Tibial nerve (tissue), 4 donors: ENCODE measurements around the gene LAMP1. TPM values are rescaled to one million over a fixed set of nuclear protein-coding genes. Genes with fewer than 3 reads are reported as not detected.

Source experiments
- DNase-seq, 2 donors: peaks; one replicate each; pipeline ENCODE4 v3.0.0-alpha.2; 2019; ENCODE audit warnings: low spot score in 2 of 2
- H3K27ac ChIP-seq, 4 donors: fragments of 200-600 bp; sonication (generic) in 3 of 4; one replicate each; pipeline ENCODE4 v1.5.1; 2017 to 2019; ENCODE audit warnings: mild to moderate bottlenecking in 1 of 4
- H3K27me3 ChIP-seq, 2 donors: fragments of 200-600 bp; sonication (generic) in 1 of 2; one replicate each; pipeline versions ENCODE4 v1.5.1 to v1.6.0; 2017 to 2019
- H3K36me3 ChIP-seq, 3 donors: fragments of 200-600 bp; sonication (generic); one replicate each; pipeline ENCODE4 v1.5.1; 2018 to 2019
- H3K4me1 ChIP-seq, 4 donors: fragments of 200-600 bp; sonication (generic) in 3 of 4; one replicate each; pipeline ENCODE4 v1.5.1; 2017 to 2019
- H3K4me3 ChIP-seq, 4 donors: fragments of 200-600 bp; sonication (generic) in 3 of 4; one replicate each; pipeline ENCODE4 v1.5.1; 2017 to 2019; ENCODE audit warnings: mild to moderate bottlenecking in 1 of 4, moderate library complexity in 1 of 4
- H3K9me3 ChIP-seq, 4 donors: fragments of 200-600 bp; sonication (generic) in 3 of 4; one replicate each; pipeline ENCODE4 v1.5.1; 2017 to 2019
- EP300 ChIP-seq, 2 donors: sonication (generic); formaldehyde crosslinking; IDR thresholded peaks; one replicate each; pipeline ENCODE4 v1.6.1; 2017; ENCODE audit warnings: antibody characterized with exemption in 2 of 2, mild to moderate bottlenecking in 1 of 2
- POLR2A ChIP-seq, 2 donors: fragments of 450-650 bp; IDR thresholded peaks; one replicate each; pipeline ENCODE4 v1.6.1; 2017; ENCODE audit warnings: antibody characterized with exemption in 2 of 2, mild to moderate bottlenecking in 2 of 2, moderate library complexity in 2 of 2
- WGBS, 2 donors: methylation state at CpG; one replicate each; pipeline ENCODE4 v1.1.5; 2018; 5-methylcytosine and 5-hydroxymethylcytosine counted together
- total RNA-seq, 4 donors: library from RNA; depleted of rRNA; stranded (reverse); fragments of >200 nt; gene quantifications; one replicate each; pipeline ENCODE4 v1.1.0, GENCODE V29; 2016
- TF ChIP-seq, protein P1 (sequence below), 5 experiments: fragments of 200-600 bp in 3 of 5; fragments of 450-650 bp in 2 of 5; sonication (generic) in 3 of 5; IDR thresholded peaks; one replicate each; pipeline ENCODE4 v1.5.1; 2016 to 2019; ENCODE audit warnings: antibody characterized with exemption in 5 of 5, mild to moderate bottlenecking in 3 of 5, moderate library complexity in 2 of 5

Gene LAMP1
- total RNA-seq, 4 donors from 2014 or later = 114 to 166 (median 130) TPM

- TF ChIP-seq, protein P1, sequence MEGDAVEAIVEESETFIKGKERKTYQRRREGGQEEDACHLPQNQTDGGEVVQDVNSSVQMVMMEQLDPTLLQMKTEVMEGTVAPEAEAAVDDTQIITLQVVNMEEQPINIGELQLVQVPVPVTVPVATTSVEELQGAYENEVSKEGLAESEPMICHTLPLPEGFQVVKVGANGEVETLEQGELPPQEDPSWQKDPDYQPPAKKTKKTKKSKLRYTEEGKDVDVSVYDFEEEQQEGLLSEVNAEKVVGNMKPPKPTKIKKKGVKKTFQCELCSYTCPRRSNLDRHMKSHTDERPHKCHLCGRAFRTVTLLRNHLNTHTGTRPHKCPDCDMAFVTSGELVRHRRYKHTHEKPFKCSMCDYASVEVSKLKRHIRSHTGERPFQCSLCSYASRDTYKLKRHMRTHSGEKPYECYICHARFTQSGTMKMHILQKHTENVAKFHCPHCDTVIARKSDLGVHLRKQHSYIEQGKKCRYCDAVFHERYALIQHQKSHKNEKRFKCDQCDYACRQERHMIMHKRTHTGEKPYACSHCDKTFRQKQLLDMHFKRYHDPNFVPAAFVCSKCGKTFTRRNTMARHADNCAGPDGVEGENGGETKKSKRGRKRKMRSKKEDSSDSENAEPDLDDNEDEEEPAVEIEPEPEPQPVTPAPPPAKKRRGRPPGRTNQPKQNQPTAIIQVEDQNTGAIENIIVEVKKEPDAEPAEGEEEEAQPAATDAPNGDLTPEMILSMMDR (IDR thresholded peaks at IDR 0.05) = no peak
- no peak for TF ChIP-seq POLR2A (IDR thresholded peaks at IDR 0.05)
- TF ChIP-seq EP300 (IDR thresholded peaks at IDR 0.05) = no peak
- Histone ChIP-seq H3K36me3 (peaks cover 0 to 50% (median 0%) of the 10 kb centered on the region in 3 donors), H3K27me3 (no peaks in the 10 kb centered on the region), H3K9me3 (no peaks in the 10 kb centered on the region), H3K4me1 (no peaks in the 10 kb centered on the region), H3K27ac (no peak overlapping the region), H3K4me3 (no peak overlapping the region)
- 84 to 86% methylated on average over 23 of the region's 23 CpGs for WGBS, 2 donors
- no peak for DNase-seq
Observed at GRCh38 chr13:113325779-113326178, 28.7 kb downstream of the LAMP1 start.

DNA sequence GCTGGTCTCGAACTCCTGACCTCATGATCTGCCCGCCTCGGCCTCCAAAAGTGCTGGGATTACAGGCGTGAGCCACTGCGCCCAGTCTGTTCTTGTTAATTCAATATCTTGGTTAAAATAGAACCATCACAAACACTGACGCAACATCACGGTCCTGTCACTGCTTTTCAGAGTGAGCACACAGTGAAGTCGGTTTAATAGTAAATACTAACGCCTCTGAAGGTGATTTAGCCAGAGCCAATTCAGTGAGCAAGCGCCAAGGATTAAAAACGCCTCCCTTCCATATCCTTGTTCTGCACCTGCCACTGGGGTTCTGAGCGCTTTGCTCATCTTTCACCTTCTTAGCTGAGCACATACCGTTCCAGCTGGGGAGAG, 30.3 kb downstream of the LAMP1 start:
- H3K4me3 ChIP-seq = no peak overlapping the region
- no peak overlapping the region for H3K27ac ChIP-seq
- H3K9me3 ChIP-seq = no peaks in the 10 kb centered on the region
- TF ChIP-seq, protein P1 (IDR thresholded peaks at IDR 0.05) = no peak
- TF ChIP-seq POLR2A (IDR thresholded peaks at IDR 0.05) = no peak
- TF ChIP-seq EP300 (IDR thresholded peaks at IDR 0.05) = no peak
- no peaks in the 10 kb centered on the region for H3K27me3 ChIP-seq
- no peaks in the 10 kb centered on the region for H3K4me1 ChIP-seq
- H3K36me3 ChIP-seq = peaks cover 0 to 34% (median 0%) of the 10 kb centered on the region in 3 donors
- WGBS, 2 donors = 79 to 80% methylated on average over 13 of the region's 13 CpGs
- DNase-seq = no peak

DNA sequence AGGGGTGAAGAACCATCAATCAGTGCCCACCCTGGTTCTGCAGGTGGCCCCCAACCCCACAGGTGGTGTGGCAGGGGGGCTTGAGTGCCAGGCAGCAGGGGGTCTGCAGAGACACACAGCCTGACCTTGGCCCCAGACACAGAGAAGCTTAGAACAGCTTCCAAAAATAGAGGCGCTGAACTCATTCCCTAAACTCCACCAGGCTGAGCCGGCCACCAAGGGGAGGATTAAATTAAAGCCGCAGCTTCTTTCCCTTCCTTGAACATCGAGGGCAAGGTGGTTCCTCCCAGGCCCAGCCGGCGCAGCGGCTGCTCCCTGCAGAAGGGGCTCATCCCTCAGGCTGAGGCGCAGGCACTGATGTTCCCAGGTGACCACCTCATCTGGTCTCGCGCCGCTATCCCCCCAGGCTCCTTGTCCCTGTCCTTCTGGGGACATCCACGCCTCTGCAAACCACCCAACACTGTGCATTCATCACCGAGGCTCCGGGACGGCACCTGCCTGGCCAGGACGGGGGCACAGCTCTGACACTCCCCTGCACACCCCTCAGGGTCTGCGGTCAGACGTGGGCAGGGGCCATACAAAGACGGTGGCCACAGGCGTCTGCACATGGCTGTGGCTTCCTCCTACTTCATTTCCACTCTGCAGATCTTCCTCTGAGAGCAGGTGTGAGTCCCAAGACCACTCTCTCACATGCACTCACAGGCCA, 30.9 kb downstream of the LAMP1 start:
- peaks cover 0 to 29% (median 0%) of the 10 kb centered on the region in 3 donors for H3K36me3 ChIP-seq
- no peaks in the 10 kb centered on the region for H3K4me1 ChIP-seq
- TF ChIP-seq EP300 (IDR thresholded peaks at IDR 0.05) (no peak), POLR2A (IDR thresholded peaks at IDR 0.05) (no peak)
- TF ChIP-seq, protein P1 (IDR thresholded peaks at IDR 0.05) = no peak
- no peak overlapping the region for H3K4me3 ChIP-seq
- DNase-seq = no peak
- WGBS, 2 donors = 71 to 75% methylated on average over 20 of the region's 20 CpGs
- H3K27me3 ChIP-seq = no peaks in the 10 kb centered on the region
- H3K27ac ChIP-seq = no peak overlapping the region
- no peaks in the 10 kb centered on the region for H3K9me3 ChIP-seq

- TF ChIP-seq EP300 (IDR thresholded peaks at IDR 0.05) = no peak
- no peak for TF ChIP-seq POLR2A (IDR thresholded peaks at IDR 0.05)
- TF ChIP-seq, protein P1 (IDR thresholded peaks at IDR 0.05) = no peak
- Histone ChIP-seq H3K27ac (no peak overlapping the region), H3K36me3 (peaks cover 0 to 20% (median 0%) of the 10 kb centered on the region in 3 donors), H3K4me3 (no peak overlapping the region), H3K27me3 (no peaks in the 10 kb centered on the region), H3K9me3 (no peaks in the 10 kb centered on the region), H3K4me1 (no peaks in the 10 kb centered on the region)
- no peak for DNase-seq
- 79 to 88% methylated on average over 12 of the region's 12 CpGs for WGBS, 2 donors
Observed at GRCh38 chr13:113328851-113329250, 31.8 kb downstream of the LAMP1 start.

DNA sequence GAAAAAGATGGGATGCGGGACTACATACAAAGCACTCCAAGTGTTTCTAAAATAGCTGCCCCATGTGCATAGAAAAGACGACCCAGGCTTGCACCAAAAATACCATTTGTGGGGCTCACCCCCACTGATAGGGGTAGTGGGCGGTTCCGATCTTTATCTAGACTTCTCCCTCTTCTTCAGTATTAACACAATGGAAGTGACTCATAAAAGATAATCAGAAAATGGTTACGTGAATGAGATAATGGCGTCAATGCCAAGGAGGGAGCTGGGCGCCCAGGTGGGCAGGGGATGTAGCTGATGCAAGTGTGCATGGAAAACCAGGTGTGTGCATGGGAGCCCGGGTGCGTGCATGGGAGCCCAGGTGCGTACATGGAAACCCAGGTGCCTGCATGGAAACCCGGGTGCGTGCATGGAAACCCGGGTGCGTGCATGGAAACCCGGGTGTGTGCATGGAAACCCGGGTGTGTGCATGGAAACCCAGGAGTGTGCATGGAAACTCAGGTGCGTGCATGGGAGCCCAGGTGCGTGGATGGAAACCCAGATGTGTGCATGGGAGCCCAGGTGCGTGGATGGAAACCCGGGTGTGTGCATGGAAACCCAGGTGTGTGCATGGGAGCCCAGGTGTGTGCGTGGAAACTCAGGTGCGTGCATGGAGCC, 32.7 kb downstream of the LAMP1 start:
- TF ChIP-seq POLR2A (IDR thresholded peaks at IDR 0.05) = no peak
- TF ChIP-seq EP300 (IDR thresholded peaks at IDR 0.05) = no peak
- TF ChIP-seq, protein P1 (IDR thresholded peaks at IDR 0.05) = no peak
- Histone ChIP-seq H3K36me3 (peaks cover 0 to 10% (median 0%) of the 10 kb centered on the region in 3 donors), H3K27ac (no peak overlapping the region), H3K4me3 (no peak overlapping the region), H3K27me3 (no peaks in the 10 kb centered on the region), H3K4me1 (no peaks in the 10 kb centered on the region), H3K9me3 (no peaks in the 10 kb centered on the region)
- WGBS, 2 donors = 83 to 86% methylated on average over 22 of the region's 22 CpGs
- no peak for DNase-seq
